HUES48 (cell line): ENCODE results near the gene ABHD2.

Experiments
- H3K27ac ChIP-seq: one replicate; pipeline ENCODE4 v1.7.0; 2013; ENCODE audit warnings: low read depth, low read length, inconsistent platforms
- H3K27me3 ChIP-seq: 2 replicates; pipeline ENCODE4 v1.6.1; 2013; ENCODE audit warnings: mild to moderate bottlenecking, low read length; ENCODE audit not compliant: control insufficient read depth, insufficient read depth
- H3K36me3 ChIP-seq: 2 replicates; pipeline ENCODE4 v1.6.1; 2013; ENCODE audit warnings: low read length; ENCODE audit not compliant: control insufficient read depth, insufficient read depth
- H3K4me1 ChIP-seq: 2 replicates; pipeline ENCODE4 v1.6.1; 2013; ENCODE audit warnings: mild to moderate bottlenecking, low read length; ENCODE audit not compliant: control insufficient read depth, insufficient read depth
- H3K4me3 ChIP-seq: 2 replicates; pipeline ENCODE4 v1.5.1; 2013; ENCODE audit warnings: mild to moderate bottlenecking, low read depth, low read length
- H3K9ac ChIP-seq: 2 replicates; pipeline ENCODE4 v1.6.1; 2013; ENCODE audit warnings: mild to moderate bottlenecking, low read depth, low read length, moderate library complexity
- H3K9me3 ChIP-seq: 2 replicates; pipeline ENCODE4 v1.6.1; 2013; ENCODE audit warnings: low read length; ENCODE audit not compliant: control insufficient read depth, insufficient read depth

The ABHD2 gene

DNA sequence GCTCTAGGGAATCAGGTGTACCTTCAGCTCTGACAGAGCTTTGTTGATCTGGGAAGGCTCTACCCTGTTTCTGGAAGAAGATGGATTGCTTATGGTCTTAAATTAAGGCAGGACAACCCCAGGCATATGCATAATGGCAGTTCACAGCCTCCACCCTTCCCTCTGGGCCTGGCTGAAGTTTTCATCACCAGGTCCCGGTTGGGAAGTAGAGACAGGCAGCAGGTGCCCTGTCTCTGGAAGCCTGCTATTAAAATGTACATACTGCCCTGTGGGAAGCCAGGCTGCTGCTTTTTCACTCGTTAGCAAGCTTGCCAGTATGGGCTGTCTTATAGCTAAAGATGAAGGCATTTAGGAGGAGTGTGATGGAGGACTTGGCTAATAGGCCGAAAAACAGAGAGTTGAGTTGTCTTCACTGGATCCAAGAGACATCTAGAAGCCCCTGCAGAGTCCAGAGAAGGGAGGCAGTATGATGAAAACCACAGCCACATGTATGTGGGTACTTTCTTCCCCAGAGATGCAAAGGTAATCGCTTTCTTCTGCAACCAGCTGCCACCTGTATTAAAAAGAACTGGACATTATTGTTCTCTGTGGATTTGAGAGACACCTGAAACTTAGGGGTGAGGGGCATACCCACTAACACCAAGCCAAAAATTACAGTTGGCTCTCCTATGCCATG is 34.4 kb downstream of the ABHD2 start:
- no peak overlapping the region for H3K4me3 ChIP-seq
- H3K27ac ChIP-seq, result no peak overlapping the region
- H3K9ac ChIP-seq, result no peak overlapping the region
- H3K9me3 ChIP-seq, result no peaks in the 10 kb centered on the region
- no peaks in the 10 kb centered on the region for H3K27me3 ChIP-seq
- peaks cover 9% of the 10 kb centered on the region for H3K4me1 ChIP-seq
- H3K36me3 ChIP-seq, result peaks cover 8% of the 10 kb centered on the region

DNA sequence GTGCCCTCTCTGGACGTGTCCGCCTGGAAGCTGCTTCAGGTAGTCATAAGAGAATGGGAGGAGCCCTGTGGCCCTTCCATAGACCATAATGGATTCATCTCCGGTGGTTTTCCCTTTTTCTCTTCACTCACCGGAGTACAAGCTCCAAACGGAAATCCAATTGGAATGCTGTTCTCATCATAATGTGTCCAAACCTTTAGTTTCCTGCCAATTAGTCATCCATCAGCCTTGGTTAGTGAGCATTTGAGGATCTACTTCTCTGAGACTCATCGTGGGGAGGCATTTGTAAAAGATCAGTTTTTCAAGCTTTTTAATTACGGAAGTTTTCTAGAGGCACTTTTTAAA is 34.9 kb downstream of the ABHD2 start:
- no peak overlapping the region for H3K27ac ChIP-seq
- no peaks in the 10 kb centered on the region for H3K9me3 ChIP-seq
- peaks cover 6% of the 10 kb centered on the region; the same call in 1 of the 2 replicates for H3K36me3 ChIP-seq
- peaks cover 9% of the 10 kb centered on the region for H3K4me1 ChIP-seq
- no peaks in the 10 kb centered on the region for H3K27me3 ChIP-seq
- no peak overlapping the region for H3K9ac ChIP-seq
- no peak overlapping the region for H3K4me3 ChIP-seq

DNA sequence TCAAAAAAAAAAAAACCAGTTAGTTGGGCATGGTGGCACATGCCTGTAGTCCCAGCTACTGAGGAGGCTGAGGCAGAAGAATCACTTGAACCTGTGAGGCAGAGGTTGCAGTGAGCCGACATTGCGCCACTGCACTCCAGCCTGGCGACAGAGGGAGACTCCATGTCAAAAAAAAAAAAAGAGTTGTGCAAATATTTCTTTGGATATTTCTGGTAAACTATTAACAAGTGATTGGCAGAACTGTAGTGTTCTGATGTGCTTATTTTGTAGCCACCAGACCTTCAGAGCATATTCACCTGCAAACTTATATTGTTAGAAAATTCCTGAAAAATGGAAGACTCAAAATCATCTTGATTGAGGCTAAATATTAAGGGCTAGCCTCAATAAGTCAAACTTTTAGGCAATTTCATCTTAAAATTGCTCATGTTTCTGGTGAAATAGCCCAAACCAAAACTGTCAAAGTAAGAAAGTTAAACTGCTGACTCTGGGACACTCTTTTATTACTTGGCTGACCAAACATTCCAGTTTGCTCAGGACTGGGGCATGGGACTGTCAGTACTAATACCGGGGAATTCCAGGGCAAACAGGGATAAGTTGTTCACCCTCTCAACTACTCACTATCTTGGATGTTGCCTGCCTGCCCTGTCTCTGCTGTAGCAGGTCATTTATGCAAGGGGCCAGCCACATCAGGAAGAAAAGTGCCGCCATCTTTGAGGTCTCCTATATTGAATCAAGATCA is 37.0 kb downstream of the ABHD2 start:
- peaks cover 9% of the 10 kb centered on the region for H3K4me1 ChIP-seq
- H3K27me3 ChIP-seq, result no peaks in the 10 kb centered on the region
- H3K4me3 ChIP-seq, result no peak overlapping the region
- no peaks in the 10 kb centered on the region for H3K9me3 ChIP-seq
- H3K9ac ChIP-seq, result no peak overlapping the region
- H3K36me3 ChIP-seq, result no peaks in the 10 kb centered on the region
- H3K27ac ChIP-seq, result no peak overlapping the region

DNA sequence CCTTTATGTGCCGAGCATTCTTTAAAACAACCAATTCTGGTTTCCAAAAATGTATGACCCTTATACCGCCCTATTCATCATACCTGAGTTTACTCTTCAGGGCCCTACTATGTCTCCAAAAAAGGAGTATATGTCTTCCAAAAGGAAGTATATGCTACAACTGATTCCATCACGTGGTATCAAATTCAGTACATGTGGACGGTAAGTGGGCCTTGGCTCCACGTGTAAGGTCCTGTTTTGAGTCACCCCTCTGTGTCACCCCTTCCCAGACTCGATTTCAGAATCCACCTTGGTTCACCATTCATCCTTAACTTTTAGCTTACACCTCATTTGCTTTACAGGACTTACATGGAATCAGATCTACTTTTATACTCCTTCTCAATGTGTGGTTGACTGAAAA is 37.8 kb downstream of the ABHD2 start:
- Histone ChIP-seq H3K4me1 (peaks cover 9% of the 10 kb centered on the region), H3K9me3 (no peaks in the 10 kb centered on the region), H3K27me3 (no peaks in the 10 kb centered on the region), H3K4me3 (no peak overlapping the region), H3K9ac (no peak overlapping the region), H3K36me3 (no peaks in the 10 kb centered on the region), H3K27ac (no peak overlapping the region)

DNA sequence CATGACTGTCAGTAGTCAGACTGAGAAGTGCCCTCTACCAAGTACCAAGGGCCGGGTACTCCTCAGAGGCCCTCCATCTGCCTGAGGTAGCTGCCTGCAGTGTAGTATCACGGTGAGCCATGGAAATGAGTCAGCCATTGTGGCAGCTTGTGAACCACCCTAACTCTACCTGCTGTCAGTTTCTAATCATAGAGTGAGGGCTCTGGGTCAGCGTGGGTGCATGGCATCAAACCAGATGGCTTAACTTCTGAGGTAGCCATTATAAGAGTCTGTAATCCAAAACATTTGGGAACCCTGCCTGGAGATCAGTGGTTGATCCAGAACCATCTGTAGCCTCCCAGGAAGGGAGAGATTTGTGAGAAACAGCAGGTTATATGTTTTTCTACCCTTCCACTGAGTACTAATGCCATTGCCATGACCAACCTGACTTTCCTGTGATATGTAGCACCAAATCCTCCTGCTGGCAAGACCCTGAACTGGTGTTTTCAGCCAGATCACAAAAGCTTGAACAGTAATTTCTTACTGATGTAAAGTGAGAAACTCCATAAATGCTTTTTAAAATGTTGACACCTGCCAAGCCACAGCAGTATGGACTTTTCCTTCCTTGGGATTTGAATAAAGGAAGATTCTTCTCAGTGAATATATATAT is 38.9 kb downstream of the ABHD2 start:
- Histone ChIP-seq H3K4me1 (peaks cover 9% of the 10 kb centered on the region), H3K27me3 (no peaks in the 10 kb centered on the region), H3K9me3 (no peaks in the 10 kb centered on the region), H3K27ac (no peak overlapping the region), H3K9ac (no peak overlapping the region), H3K4me3 (no peak overlapping the region), H3K36me3 (no peaks in the 10 kb centered on the region)

DNA sequence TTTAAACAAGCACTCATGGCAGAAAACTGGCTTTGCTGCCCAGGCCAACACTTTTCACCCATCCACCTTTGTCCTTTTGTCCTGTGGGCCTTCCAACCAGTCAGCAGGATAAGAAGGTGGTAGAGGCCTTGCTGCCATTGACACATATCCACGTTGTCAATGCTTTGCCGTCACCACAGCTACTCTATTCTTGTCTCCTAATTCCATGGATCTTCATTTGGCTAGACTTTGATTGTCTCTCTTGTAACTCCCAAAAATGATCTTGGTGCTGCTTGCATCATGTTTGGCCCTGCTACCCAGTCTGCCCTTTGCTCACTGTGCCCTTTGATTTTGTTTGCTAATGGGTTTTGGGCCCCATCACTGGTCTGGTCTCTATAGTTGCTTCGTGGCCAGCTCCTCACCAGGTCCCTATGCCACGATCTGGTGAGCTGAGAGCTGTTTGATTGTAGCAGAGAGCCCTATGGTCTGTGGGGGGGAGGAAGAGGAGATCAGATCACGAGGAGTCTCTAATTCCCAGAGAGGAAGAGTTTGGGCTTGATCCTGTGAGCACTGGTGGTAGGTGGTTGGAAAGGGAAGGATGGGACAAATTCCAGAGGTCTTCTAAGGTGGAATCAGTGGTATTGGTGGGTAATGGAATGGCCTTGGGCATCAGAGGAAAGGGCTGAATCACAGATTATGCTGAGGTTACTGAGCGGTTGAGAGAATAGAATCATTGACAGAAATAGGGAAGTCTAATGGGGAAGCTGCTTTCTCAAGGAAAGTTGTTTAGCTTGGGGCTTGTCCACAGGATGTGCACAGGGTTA is 40.3 kb downstream of the ABHD2 start:
- Histone ChIP-seq H3K4me3 (no peak overlapping the region), H3K27me3 (no peaks in the 10 kb centered on the region), H3K27ac (no peak overlapping the region), H3K9me3 (no peaks in the 10 kb centered on the region), H3K36me3 (no peaks in the 10 kb centered on the region), H3K4me1 (no peaks in the 10 kb centered on the region), H3K9ac (no peak overlapping the region)

DNA sequence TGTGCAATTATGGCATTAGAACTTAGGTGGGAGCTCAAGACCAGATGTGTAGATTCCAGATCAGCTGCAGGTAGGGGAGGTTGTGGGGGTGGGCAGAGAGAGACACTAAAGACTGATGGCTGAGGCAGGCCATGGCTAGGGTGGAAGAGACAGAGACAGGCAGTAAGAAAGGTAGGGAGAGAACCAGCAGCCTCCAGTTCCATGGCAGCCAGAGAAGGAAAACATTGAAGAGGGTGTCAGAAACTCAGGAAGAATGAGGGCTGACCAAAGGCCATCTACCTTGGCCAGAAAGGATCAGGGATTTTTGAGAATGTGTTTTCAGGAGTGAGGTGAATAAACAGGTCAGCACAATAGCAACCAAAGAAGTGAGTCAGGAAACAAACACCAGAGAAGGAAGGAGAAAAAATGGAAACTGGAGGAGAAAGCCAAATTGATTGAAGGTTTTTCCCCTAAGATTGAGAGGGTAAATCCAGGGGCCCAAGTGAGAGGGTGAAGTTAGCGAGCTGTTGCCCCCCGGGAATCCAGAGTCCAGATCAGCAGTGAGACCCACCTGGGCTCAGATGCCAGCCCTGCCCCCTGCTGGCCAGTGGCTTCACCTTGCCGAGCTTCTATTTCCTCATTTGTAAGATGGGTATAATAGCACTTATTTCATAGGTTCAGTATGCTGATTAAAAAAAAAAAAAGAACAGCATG is 41.0 kb downstream of the ABHD2 start:
- H3K27ac ChIP-seq, result no peak overlapping the region

DNA sequence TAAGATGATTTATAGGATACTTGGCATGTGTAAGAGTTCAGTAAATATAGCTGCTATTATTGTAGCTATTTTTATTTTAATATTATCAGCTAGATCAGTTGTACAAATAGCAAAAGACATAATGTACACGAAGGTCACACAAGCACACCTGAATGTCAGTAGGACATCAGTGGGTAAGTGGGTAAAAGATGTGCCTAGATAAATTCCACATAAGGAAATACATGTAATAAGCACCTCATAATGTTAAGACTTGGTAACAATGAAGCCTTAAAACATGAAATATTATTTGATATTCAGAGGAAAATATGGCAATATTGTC is 41.5 kb downstream of the ABHD2 start:
- H3K4me1 ChIP-seq, result no peaks in the 10 kb centered on the region

More for the DNA sequence above, 41.0 kb downstream of the ABHD2 start:
- no peak overlapping the region for H3K4me3 ChIP-seq
- no peaks in the 10 kb centered on the region for H3K4me1 ChIP-seq
- H3K9ac ChIP-seq, result no peak overlapping the region
- no peaks in the 10 kb centered on the region for H3K9me3 ChIP-seq
- H3K27me3 ChIP-seq, result no peaks in the 10 kb centered on the region
- no peaks in the 10 kb centered on the region for H3K36me3 ChIP-seq

DNA sequence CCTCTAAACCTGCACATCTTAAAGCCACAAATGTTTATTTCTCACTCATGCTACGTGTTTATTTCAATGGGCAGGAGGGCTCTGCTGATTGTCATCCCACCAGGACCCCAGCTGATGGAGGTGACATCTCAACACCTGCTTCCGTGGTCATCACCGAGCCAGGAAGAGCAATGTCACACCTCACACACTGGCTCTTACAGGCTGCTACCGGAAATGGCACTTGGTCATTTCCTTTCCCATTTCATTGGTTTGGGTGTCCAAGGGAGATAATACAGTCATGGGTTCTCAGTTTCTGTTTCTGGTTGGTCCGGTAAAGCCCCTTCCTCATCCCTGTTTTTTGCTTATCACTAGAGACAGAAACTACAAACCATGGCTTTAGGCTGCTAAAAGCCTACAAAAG is 41.9 kb downstream of the ABHD2 start:
- no peak overlapping the region for H3K9ac ChIP-seq
- H3K9me3 ChIP-seq, result no peaks in the 10 kb centered on the region
- H3K27ac ChIP-seq, result no peak overlapping the region
- H3K4me1 ChIP-seq, result no peaks in the 10 kb centered on the region
- no peaks in the 10 kb centered on the region for H3K36me3 ChIP-seq
- H3K4me3 ChIP-seq, result no peak overlapping the region
- H3K27me3 ChIP-seq, result no peaks in the 10 kb centered on the region

More for the DNA sequence above, 41.5 kb downstream of the ABHD2 start:
- Histone ChIP-seq H3K9me3 (no peaks in the 10 kb centered on the region), H3K9ac (no peak overlapping the region), H3K27ac (no peak overlapping the region), H3K4me3 (no peak overlapping the region), H3K36me3 (no peaks in the 10 kb centered on the region), H3K27me3 (no peaks in the 10 kb centered on the region)

DNA sequence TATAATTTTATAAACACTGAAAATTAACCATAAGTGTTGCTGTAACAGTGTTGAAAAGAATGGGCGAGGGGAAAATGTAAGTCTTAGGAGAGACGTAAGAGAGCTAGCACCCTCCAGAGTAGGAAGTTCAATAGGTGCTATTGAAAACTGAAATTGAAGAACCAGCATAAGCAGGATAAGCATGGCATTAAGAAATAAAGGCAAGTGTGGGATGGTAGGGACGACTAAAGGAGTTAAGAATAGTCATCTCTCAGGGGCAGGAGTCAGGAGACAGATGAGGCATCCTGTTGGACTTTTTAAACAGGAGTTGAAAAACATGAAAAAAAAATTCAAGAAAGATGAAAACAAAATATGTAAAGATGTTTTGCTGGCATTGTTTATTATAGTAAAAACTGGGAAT is 43.5 kb downstream of the ABHD2 start:
- no peak overlapping the region for H3K4me3 ChIP-seq
- no peaks in the 10 kb centered on the region for H3K36me3 ChIP-seq
- H3K9ac ChIP-seq, result no peak overlapping the region
- H3K4me1 ChIP-seq, result no peaks in the 10 kb centered on the region
- no peak overlapping the region for H3K27ac ChIP-seq
- no peaks in the 10 kb centered on the region for H3K27me3 ChIP-seq
- no peaks in the 10 kb centered on the region for H3K9me3 ChIP-seq
